SK-N-SH treated with all-trans-retinoic acid at 6 μM for 48 hours (cell line): ENCODE measurements around the gene ZNF770.
"Not testable (repeated sequence)": the region's sequence is repeated elsewhere in the genome, so short reads cannot be mapped to it uniquely, and the experiment has no call there.

Experiments
- ARNTL ChIP-seq: fragments of 450-650 bp; formaldehyde crosslinking; IDR thresholded peaks from 2 replicates; pipeline ENCODE4 v1.5.0; 2020; ENCODE audit warnings: low read depth, mild to moderate bottlenecking, moderate library complexity, borderline replicate concordance
- CREB5 ChIP-seq: fragments of 250-450 bp; sonication (Bioruptor Pico); IDR thresholded peaks from 2 replicates; pipeline ENCODE4 v1.5.1; 2020; ENCODE audit warnings: low read depth, mild to moderate bottlenecking, moderate library complexity
- CSDC2 ChIP-seq: fragments of 250-450 bp; sonication (Bioruptor Pico); IDR thresholded peaks from 2 replicates; pipeline ENCODE4 v1.5.0; 2020; ENCODE audit warnings: mild to moderate bottlenecking, moderate library complexity
- GLIS3 ChIP-seq: fragments of 250-450 bp; sonication (Bioruptor Pico); IDR thresholded peaks from 2 replicates; pipeline ENCODE4 v1.5.0; 2020; ENCODE audit warnings: mild to moderate bottlenecking, moderate library complexity
- OSR1 ChIP-seq: fragments of 250-450 bp; sonication (Bioruptor Pico); IDR thresholded peaks from 2 replicates; pipeline ENCODE4 v1.8.0; 2022; ENCODE audit warnings: moderate library complexity, mild to moderate bottlenecking, inconsistent platforms
- PPARA ChIP-seq: fragments of 250-450 bp; sonication (Bioruptor Pico); IDR thresholded peaks from 2 replicates; pipeline ENCODE4 v1.5.0; 2020; ENCODE audit warnings: mild to moderate bottlenecking, borderline replicate concordance
- TOX ChIP-seq: fragments of 250-450 bp; sonication (Bioruptor Pico); IDR thresholded peaks from 2 replicates; pipeline ENCODE4 v1.8.0; 2021; ENCODE audit warnings: mild to moderate bottlenecking, moderate library complexity, borderline replicate concordance
- ZC3H10 ChIP-seq: fragments of 250-450 bp; sonication (Bioruptor Pico); IDR thresholded peaks from 2 replicates; pipeline ENCODE4 v1.5.1; 2021; ENCODE audit warnings: mild to moderate bottlenecking, moderate library complexity
- ZFP3 ChIP-seq: fragments of 250-450 bp; sonication (Bioruptor Pico); IDR thresholded peaks from 2 replicates; pipeline ENCODE4 v1.5.0; 2020; ENCODE audit warnings: mild to moderate bottlenecking, moderate library complexity
- ZNF565 ChIP-seq: fragments of 450-650 bp; formaldehyde crosslinking; conservative IDR thresholded peaks from 2 replicates; pipeline ENCODE4 v1.5.0; 2020; ENCODE audit warnings: low read depth, mild to moderate bottlenecking, moderate library complexity
- ZNF8 ChIP-seq: fragments of 450-650 bp; formaldehyde crosslinking; IDR thresholded peaks from 2 replicates; pipeline ENCODE4 v1.5.0; 2020; ENCODE audit warnings: mild to moderate bottlenecking, moderate library complexity
- TF ChIP-seq, protein P1 (sequence below): fragments of 250-450 bp; sonication (Bioruptor Pico); IDR thresholded peaks from 2 replicates; pipeline ENCODE4 v1.8.0; 2021; ENCODE audit warnings: low read depth, mild to moderate bottlenecking, moderate library complexity, borderline replicate concordance
- TF ChIP-seq, protein P2 (sequence below): fragments of 250-450 bp; sonication (Bioruptor Pico); IDR thresholded peaks from 2 replicates; pipeline ENCODE4 v1.8.0; 2020; ENCODE audit warnings: mild to moderate bottlenecking, moderate library complexity, borderline replicate concordance

- TF ChIP-seq ZNF565 (CRISPR knock-in tag); OSR1; ZC3H10 (CRISPR knock-in tag); CSDC2 (CRISPR knock-in tag); TOX; ZFP3 (CRISPR knock-in tag); CREB5 (CRISPR knock-in tag); ARNTL (CRISPR knock-in tag); GLIS3 (CRISPR knock-in tag); ZNF8 (CRISPR knock-in tag); PPARA (CRISPR knock-in tag): not testable (repeated sequence)
- TF ChIP-seq, protein P1, sequence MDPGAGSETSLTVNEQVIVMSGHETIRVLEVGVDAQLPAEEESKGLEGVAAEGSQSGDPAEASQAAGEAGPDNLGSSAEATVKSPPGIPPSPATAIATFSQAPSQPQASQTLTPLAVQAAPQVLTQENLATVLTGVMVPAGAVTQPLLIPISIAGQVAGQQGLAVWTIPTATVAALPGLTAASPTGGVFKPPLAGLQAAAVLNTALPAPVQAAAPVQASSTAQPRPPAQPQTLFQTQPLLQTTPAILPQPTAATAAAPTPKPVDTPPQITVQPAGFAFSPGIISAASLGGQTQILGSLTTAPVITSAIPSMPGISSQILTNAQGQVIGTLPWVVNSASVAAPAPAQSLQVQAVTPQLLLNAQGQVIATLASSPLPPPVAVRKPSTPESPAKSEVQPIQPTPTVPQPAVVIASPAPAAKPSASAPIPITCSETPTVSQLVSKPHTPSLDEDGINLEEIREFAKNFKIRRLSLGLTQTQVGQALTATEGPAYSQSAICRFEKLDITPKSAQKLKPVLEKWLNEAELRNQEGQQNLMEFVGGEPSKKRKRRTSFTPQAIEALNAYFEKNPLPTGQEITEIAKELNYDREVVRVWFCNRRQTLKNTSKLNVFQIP (CRISPR knock-in tag) = not testable (repeated sequence)
- TF ChIP-seq, protein P2, sequence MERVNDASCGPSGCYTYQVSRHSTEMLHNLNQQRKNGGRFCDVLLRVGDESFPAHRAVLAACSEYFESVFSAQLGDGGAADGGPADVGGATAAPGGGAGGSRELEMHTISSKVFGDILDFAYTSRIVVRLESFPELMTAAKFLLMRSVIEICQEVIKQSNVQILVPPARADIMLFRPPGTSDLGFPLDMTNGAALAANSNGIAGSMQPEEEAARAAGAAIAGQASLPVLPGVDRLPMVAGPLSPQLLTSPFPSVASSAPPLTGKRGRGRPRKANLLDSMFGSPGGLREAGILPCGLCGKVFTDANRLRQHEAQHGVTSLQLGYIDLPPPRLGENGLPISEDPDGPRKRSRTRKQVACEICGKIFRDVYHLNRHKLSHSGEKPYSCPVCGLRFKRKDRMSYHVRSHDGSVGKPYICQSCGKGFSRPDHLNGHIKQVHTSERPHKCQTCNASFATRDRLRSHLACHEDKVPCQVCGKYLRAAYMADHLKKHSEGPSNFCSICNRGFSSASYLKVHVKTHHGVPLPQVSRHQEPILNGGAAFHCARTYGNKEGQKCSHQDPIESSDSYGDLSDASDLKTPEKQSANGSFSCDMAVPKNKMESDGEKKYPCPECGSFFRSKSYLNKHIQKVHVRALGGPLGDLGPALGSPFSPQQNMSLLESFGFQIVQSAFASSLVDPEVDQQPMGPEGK = not testable (repeated sequence)
These were observed 59.7 kb downstream of the ZNF770 start for GRCh38 chr15:34928349-34928748.
